K562 (cell line): ENCODE data around the gene STMP1. TPM values are rescaled to one million over a fixed set of nuclear protein-coding genes. Genes with fewer than 3 reads are reported as not detected.
A peak's percentile ranks its signal among the peaks of the same experiment; 100 is the strongest.

Experiments
- ARID1B ChIP-seq: fragments of 450-650 bp; IDR thresholded peaks from 2 replicates; pipeline ENCODE4 v1.6.1; 2016; ENCODE audit warnings: antibody characterized with exemption, mild to moderate bottlenecking, inconsistent platforms
- BRCA1 ChIP-seq, 2 experiments: fragments of 450-650 bp in 1 of 2; sonication (generic) in 1 of 2; formaldehyde crosslinking in 1 of 2; IDR thresholded peaks; 2 replicates each; pipeline versions ENCODE4 v1.5.0 to v1.6.1; 2017 to 2020; ENCODE audit warnings: mild to moderate bottlenecking in 1 of 2, missing genetic modification reagents in 1 of 2
- BRF1 ChIP-seq: IDR thresholded peaks from 3 replicates; pipeline ENCODE4 v1.6.1; 2011; ENCODE audit warnings: borderline replicate concordance, mild to moderate bottlenecking; ENCODE audit not compliant: insufficient read length; ENCODE audit errors: extremely low read depth
- CXXC5 ChIP-seq: fragments of 250-450 bp; sonication (Bioruptor Pico); IDR thresholded peaks from 2 replicates; pipeline ENCODE4 v1.8.0; 2022; ENCODE audit warnings: inconsistent platforms, mild to moderate bottlenecking, moderate library complexity
- ELF4 ChIP-seq: fragments of 450-650 bp; formaldehyde crosslinking; IDR thresholded peaks from 2 replicates; pipeline ENCODE4 v1.4.0; 2022; ENCODE audit warnings: missing genetic modification characterization
- ESRRB ChIP-seq: fragments of 250-450 bp; sonication (Bioruptor Pico); IDR thresholded peaks from 2 replicates; pipeline ENCODE4 v1.5.0; 2020; ENCODE audit warnings: mild to moderate bottlenecking, moderate library complexity, borderline replicate concordance
- FOXK2 ChIP-seq, 2 experiments: fragments of 450-650 bp; IDR thresholded peaks in 1 of 2; conservative IDR thresholded peaks in 1 of 2; 2 replicates each; pipeline ENCODE4 v1.6.1; 2016; ENCODE audit warnings: low read depth in 2 of 2, mild to moderate bottlenecking in 1 of 2
- IFI16 ChIP-seq: fragments of 250-450 bp; sonication (Bioruptor Pico); IDR thresholded peaks from 2 replicates; pipeline ENCODE4 v2.1.2; 2022; ENCODE audit warnings: mild to moderate bottlenecking, inconsistent platforms
- LCOR ChIP-seq: sonication (generic); formaldehyde crosslinking; IDR thresholded peaks from 2 replicates; pipeline ENCODE4 v1.8.0; 2022; ENCODE audit warnings: mild to moderate bottlenecking, missing genetic modification reagents
- MAFK ChIP-seq: IDR thresholded peaks from 2 replicates; pipeline ENCODE4 v1.6.1; 2011; ENCODE audit warnings: low read length, improper control_type of control experiment
- RAD21 ChIP-seq, 2 experiments: fragments of 250-450 bp in 1 of 2; fragments of 450-650 bp in 1 of 2; sonication (Bioruptor Pico) in 1 of 2; formaldehyde crosslinking in 1 of 2; IDR thresholded peaks in 1 of 2; conservative IDR thresholded peaks in 1 of 2; 2 replicates each; pipeline versions ENCODE4 v1.4.0 to v1.8.0; 2020 to 2022; ENCODE audit warnings: mild to moderate bottlenecking in 2 of 2, moderate library complexity in 1 of 2
- RBBP5 ChIP-seq: fragments of 200-600 bp; sonication (generic); IDR thresholded peaks from 2 replicates; pipeline ENCODE4 v1.6.1; 2012; ENCODE audit warnings: borderline replicate concordance, mild to moderate bottlenecking, low read length, control low read depth, inconsistent platforms; ENCODE audit not compliant: insufficient read depth, poor library complexity, severe bottlenecking
- SETDB1 ChIP-seq: IDR thresholded peaks from one replicate; pipeline ENCODE4 v1.6.1; 2012; ENCODE audit warnings: low read length, control low read depth, inconsistent platforms
- SIN3A ChIP-seq, 2 experiments: fragments of 150-350 bp in 1 of 2; IDR thresholded peaks; 2 replicates each; pipeline ENCODE4 v1.6.1; 2011 to 2016; ENCODE audit warnings: borderline replicate concordance in 2 of 2, low read depth in 2 of 2, low read length in 2 of 2, mild to moderate bottlenecking in 2 of 2, moderate library complexity in 2 of 2; ENCODE audit not compliant: control insufficient read depth in 1 of 2
- TCF7L2 ChIP-seq: fragments of 150-350 bp; IDR thresholded peaks from 2 replicates; pipeline ENCODE4 v1.6.1; 2016; ENCODE audit warnings: low read depth, mild to moderate bottlenecking, low read length, moderate library complexity
- TRIM28 ChIP-seq: fragments of 450-650 bp; IDR thresholded peaks from 2 replicates; pipeline ENCODE4 v1.6.1; 2017
- XRCC5 ChIP-seq: fragments of 200-400 bp; formaldehyde crosslinking; IDR thresholded peaks from 2 replicates; pipeline ENCODE4 v1.6.1; 2017; ENCODE audit warnings: low read depth, mild to moderate bottlenecking, low read length
- ZNF133 ChIP-seq: fragments of 250-450 bp; sonication (Bioruptor Pico); IDR thresholded peaks from 2 replicates; pipeline ENCODE4 v1.4.0; 2020; ENCODE audit warnings: mild to moderate bottlenecking
- ZZZ3 ChIP-seq: fragments of 450-650 bp; IDR thresholded peaks from 2 replicates; pipeline ENCODE4 v1.6.1; 2016; ENCODE audit warnings: antibody characterized with exemption, mild to moderate bottlenecking, moderate library complexity
- polyA plus RNA-seq, 8 experiments: library from polyadenylated mRNA; depleted of rRNA in 4 of 8; stranded (reverse) in 5 of 8; unstranded in 3 of 8; fragments of >200 nt; fragmentation: Nextera tagmentation in 2 of 8; fragmentation: Illumina TruSeq in 1 of 8; extraction: Ambion mirVana in 2 of 8; extraction: Trizol in 1 of 8; gene quantifications; 2 replicates each; pipeline versions ENCODE4 v1.2.1 to v1.2.3, GENCODE V29; 2011 to 2014; ENCODE audit warnings: inconsistent platforms in 1 of 8, missing spikeins in 1 of 8
- total RNA-seq, 7 experiments: library from RNA; depleted of rRNA in 6 of 7; stranded (reverse); fragments of >200 nt in 6 of 7; fragmentation: Illumina TruSeq in 2 of 7; extraction: Trizol in 2 of 7; gene quantifications; 2 replicates each; pipeline versions ENCODE4 v1.2.1 to v1.2.3, GENCODE V29; 2011 to 2021; ENCODE audit warnings: low replicate concordance in 1 of 7
- TF ChIP-seq, protein P1 (sequence below): fragments of 450-650 bp; formaldehyde crosslinking; IDR thresholded peaks from 2 replicates; pipeline ENCODE4 v1.4.0; 2020; ENCODE audit warnings: mild to moderate bottlenecking, mixed read lengths
- TF ChIP-seq, protein P2 (sequence below): sonication (generic); formaldehyde crosslinking; IDR thresholded peaks from 2 replicates; pipeline ENCODE4 v1.8.0; 2022; ENCODE audit warnings: mild to moderate bottlenecking, missing genetic modification reagents
- TF ChIP-seq, protein P3 (sequence below): sonication (generic); formaldehyde crosslinking; IDR thresholded peaks from 2 replicates; pipeline ENCODE4 v1.8.0; 2022; ENCODE audit warnings: missing genetic modification reagents, mild to moderate bottlenecking, moderate library complexity, borderline replicate concordance
- TF ChIP-seq, protein P4 (sequence below): fragments of 450-650 bp; IDR thresholded peaks from 2 replicates; pipeline ENCODE4 v1.6.1; 2016; ENCODE audit warnings: low read depth, mild to moderate bottlenecking, moderate library complexity

STMP1 gene
- total and polyA plus RNA-seq, 9 of the 15 experiments (the other 6 are each of a cell fraction or from before 2014, with no cell fraction given) = 10.6 to 249 (median 56.8) TPM

DNA sequence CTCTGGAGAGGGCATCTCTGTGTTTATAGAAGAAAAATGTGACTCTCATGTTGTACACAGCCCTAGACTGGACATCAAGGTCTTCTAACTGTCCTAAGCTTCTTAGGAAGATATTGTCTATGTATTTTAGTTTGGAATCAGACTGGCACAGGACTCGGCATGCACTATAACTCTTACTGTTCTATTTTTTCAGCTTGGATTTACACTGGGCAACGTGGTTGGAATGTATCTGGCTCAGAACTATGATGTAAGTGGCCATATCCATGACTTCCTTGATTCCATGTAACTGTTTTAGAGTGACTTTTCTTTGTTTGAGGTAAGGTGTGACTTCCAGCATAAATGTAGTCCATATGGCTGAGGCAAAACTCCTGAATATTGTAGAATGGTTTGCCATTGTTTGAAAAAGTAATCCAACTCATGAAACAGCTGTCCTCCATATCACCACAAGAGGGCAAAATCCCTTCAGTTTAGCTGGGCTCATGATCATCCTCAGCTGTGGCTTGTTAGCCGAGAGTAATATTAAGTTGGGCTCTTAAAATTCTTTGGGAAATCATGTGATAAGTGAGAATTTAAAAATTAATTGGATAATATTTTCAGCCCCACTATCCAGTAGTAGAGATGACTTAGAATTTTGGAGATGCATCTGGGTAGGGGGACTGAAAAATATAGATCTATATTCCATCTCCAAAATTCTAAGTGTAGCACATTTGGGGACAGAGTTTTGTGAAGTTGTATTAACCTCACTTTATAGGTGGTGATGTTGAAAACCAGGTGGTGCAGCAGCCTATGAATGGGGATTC lies 10.4 kb downstream of the STMP1 start (continued):
- TF ChIP-seq RBBP5 = no peak
- no peak for TF ChIP-seq ZZZ3
- TF ChIP-seq ELF4 = no peak
- TF ChIP-seq SETDB1 = no peak
- TF ChIP-seq BRF1 = no peak
- TF ChIP-seq ZNF133 (CRISPR knock-in tag) = no peak
- no peak for TF ChIP-seq SIN3A (IDR thresholded peaks at IDR 0.05; ENCODE audit: borderline replicate concordance in 2 of 2, control insufficient read depth in 1 of 2, low read depth in 2 of 2, low read length in 2 of 2)
- TF ChIP-seq TCF7L2 = no peak
- TF ChIP-seq, protein P1, sequence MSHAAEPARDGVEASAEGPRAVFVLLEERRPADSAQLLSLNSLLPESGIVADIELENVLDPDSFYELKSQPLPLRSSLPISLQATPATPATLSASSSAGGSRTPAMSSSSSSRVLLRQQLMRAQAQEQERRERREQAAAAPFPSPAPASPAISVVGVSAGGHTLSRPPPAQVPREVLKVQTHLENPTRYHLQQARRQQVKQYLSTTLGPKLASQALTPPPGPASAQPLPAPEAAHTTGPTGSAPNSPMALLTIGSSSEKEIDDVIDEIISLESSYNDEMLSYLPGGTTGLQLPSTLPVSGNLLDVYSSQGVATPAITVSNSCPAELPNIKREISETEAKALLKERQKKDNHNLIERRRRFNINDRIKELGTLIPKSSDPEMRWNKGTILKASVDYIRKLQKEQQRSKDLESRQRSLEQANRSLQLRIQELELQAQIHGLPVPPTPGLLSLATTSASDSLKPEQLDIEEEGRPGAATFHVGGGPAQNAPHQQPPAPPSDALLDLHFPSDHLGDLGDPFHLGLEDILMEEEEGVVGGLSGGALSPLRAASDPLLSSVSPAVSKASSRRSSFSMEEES (CRISPR knock-in tag) = peak; percentile 33; the same call in 1 of the 2 replicates
- no peak for TF ChIP-seq ESRRB (CRISPR knock-in tag)
- TF ChIP-seq, protein P2, sequence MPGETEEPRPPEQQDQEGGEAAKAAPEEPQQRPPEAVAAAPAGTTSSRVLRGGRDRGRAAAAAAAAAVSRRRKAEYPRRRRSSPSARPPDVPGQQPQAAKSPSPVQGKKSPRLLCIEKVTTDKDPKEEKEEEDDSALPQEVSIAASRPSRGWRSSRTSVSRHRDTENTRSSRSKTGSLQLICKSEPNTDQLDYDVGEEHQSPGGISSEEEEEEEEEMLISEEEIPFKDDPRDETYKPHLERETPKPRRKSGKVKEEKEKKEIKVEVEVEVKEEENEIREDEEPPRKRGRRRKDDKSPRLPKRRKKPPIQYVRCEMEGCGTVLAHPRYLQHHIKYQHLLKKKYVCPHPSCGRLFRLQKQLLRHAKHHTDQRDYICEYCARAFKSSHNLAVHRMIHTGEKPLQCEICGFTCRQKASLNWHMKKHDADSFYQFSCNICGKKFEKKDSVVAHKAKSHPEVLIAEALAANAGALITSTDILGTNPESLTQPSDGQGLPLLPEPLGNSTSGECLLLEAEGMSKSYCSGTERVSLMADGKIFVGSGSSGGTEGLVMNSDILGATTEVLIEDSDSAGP (CRISPR knock-in tag) = no peak
- TF ChIP-seq, protein P3, sequence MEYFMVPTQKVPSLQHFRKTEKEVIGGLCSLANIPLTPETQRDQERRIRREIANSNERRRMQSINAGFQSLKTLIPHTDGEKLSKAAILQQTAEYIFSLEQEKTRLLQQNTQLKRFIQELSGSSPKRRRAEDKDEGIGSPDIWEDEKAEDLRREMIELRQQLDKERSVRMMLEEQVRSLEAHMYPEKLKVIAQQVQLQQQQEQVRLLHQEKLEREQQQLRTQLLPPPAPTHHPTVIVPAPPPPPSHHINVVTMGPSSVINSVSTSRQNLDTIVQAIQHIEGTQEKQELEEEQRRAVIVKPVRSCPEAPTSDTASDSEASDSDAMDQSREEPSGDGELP = peak; percentile 25; the same call in 1 of the 2 replicates
- TF ChIP-seq BRCA1 (IDR thresholded peaks at IDR 0.05) = no peak
- TF ChIP-seq BRCA1 (CRISPR knock-in tag; IDR thresholded peaks at IDR 0.05) = no peak
- no peak for TF ChIP-seq MAFK
- TF ChIP-seq RAD21 (CRISPR knock-in tag; conservative IDR thresholded peaks at IDR 0.05 in 1 of 2, IDR thresholded peaks at IDR 0.05 in 1 of 2) = peak; percentile 79 to 80
- no peak for TF ChIP-seq ARID1B
- no peak for TF ChIP-seq TRIM28
- no peak for TF ChIP-seq LCOR (CRISPR knock-in tag)
- no peak for TF ChIP-seq IFI16
- TF ChIP-seq XRCC5 = no peak
- TF ChIP-seq, protein P4, sequence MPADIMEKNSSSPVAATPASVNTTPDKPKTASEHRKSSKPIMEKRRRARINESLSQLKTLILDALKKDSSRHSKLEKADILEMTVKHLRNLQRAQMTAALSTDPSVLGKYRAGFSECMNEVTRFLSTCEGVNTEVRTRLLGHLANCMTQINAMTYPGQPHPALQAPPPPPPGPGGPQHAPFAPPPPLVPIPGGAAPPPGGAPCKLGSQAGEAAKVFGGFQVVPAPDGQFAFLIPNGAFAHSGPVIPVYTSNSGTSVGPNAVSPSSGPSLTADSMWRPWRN = no peak
- TF ChIP-seq FOXK2 (conservative IDR thresholded peaks at IDR 0.05 in 1 of 2, IDR thresholded peaks at IDR 0.05 in 1 of 2; ENCODE audit: low read depth in 2 of 2) = no peak
- no peak for TF ChIP-seq CXXC5 (CRISPR knock-in tag)
